HFFc6 (cell line): ENCODE results near the gene PPP2R5A. TPM values are rescaled to one million over a fixed set of nuclear protein-coding genes. Genes with fewer than 3 reads are reported as not detected.
"Not testable (repeated sequence)": the region's sequence is repeated elsewhere in the genome, so short reads cannot be mapped to it uniquely, and the experiment has no call there.

ENCODE experiments used
- DNase-seq: peaks from one replicate; pipeline ENCODE4 v3.0.0-alpha.2; 2018
- H3K27ac Mint-ChIP-seq: 2 replicates; pipeline ENCODE4 v1.8.0; 2020; ENCODE audit warnings: mild to moderate bottlenecking, mixed read lengths
- H3K27me3 Mint-ChIP-seq: 2 replicates; pipeline ENCODE4 v1.8.0; 2021; ENCODE audit warnings: mild to moderate bottlenecking, moderate library complexity, mixed read lengths; ENCODE audit not compliant: insufficient read depth
- H3K36me3 Mint-ChIP-seq: 2 replicates; pipeline ENCODE4 v1.8.0; 2021; ENCODE audit warnings: low read depth, mixed read lengths
- H3K4me1 Mint-ChIP-seq: 2 replicates; pipeline ENCODE4 v1.8.0; 2020; ENCODE audit warnings: low read depth, mixed read lengths
- H3K4me3 Mint-ChIP-seq: 2 replicates; pipeline ENCODE4 v1.8.0; 2020; ENCODE audit warnings: mild to moderate bottlenecking, moderate library complexity, mixed read lengths
- H3K9me3 Mint-ChIP-seq: 2 replicates; pipeline ENCODE4 v1.8.0; 2020; ENCODE audit warnings: mild to moderate bottlenecking, mixed read lengths
- CTCF ChIP-seq: fragments of 200-600 bp; sonication (generic); IDR thresholded peaks from 2 replicates; pipeline ENCODE4 v1.5.0; 2021; ENCODE audit warnings: antibody characterized with exemption, mild to moderate bottlenecking
- total RNA-seq, 6 experiments: library from RNA; stranded (reverse); fragmentation: NEBNext Ultra II Directional; extraction: Animal tissue kit (Norgen Biotek cat#: 25700); gene quantifications; 2 replicates in 1 of 6; 3 replicates in 5 of 6; pipeline ENCODE4 v1.2.3, GENCODE V29; 2021

Gene PPP2R5A
- total RNA-seq, 6 experiments from 2014 or later: 15.2 to 19.5 (median 17.8) TPM

- TF ChIP-seq CTCF: no peak
- Mint-ChIP-seq H3K27me3 (no peaks in the 10 kb centered on the region), H3K36me3 (no peaks in the 10 kb centered on the region), H3K4me1 (peaks cover 40% of the 10 kb centered on the region), H3K9me3 (no peaks in the 10 kb centered on the region), H3K4me3 (no peak overlapping the region), H3K27ac (no peak overlapping the region)
- DNase-seq: no peak
These were observed 32.7 kb downstream of the PPP2R5A start for GRCh38 chr1:212317916-212318315.

GRCh38 chr1:212321031-212321430, 35.8 kb downstream of the PPP2R5A start:
- not testable (repeated sequence) for H3K9me3 Mint-ChIP-seq, DNase-seq, H3K36me3 Mint-ChIP-seq, H3K27me3 Mint-ChIP-seq, H3K27ac Mint-ChIP-seq, H3K4me3 Mint-ChIP-seq
- H3K4me1 Mint-ChIP-seq: peaks cover 22% of the 10 kb centered on the region

- Mint-ChIP-seq H3K4me1 (peaks cover 6% of the 10 kb centered on the region), H3K27ac (no peak overlapping the region), H3K27me3 (no peaks in the 10 kb centered on the region), H3K9me3 (no peaks in the 10 kb centered on the region), H3K36me3 (no peaks in the 10 kb centered on the region), H3K4me3 (no peak overlapping the region)
- DNase-seq: no peak
- TF ChIP-seq CTCF: no peak
These were observed 37.9 kb downstream of the PPP2R5A start for GRCh38 chr1:212323066-212323465.

GRCh38 chr1:212326541-212326940, 41.3 kb downstream of the PPP2R5A start:
- no peak for DNase-seq
- no peak overlapping the region for H3K4me3 Mint-ChIP-seq
- H3K27ac Mint-ChIP-seq: no peak overlapping the region
- H3K4me1 Mint-ChIP-seq: no peaks in the 10 kb centered on the region
- no peaks in the 10 kb centered on the region for H3K36me3 Mint-ChIP-seq
- no peaks in the 10 kb centered on the region for H3K9me3 Mint-ChIP-seq
- no peaks in the 10 kb centered on the region for H3K27me3 Mint-ChIP-seq
- TF ChIP-seq CTCF: no peak

GRCh38 chr1:212328248-212328647, 43.0 kb downstream of the PPP2R5A start:
- no peaks in the 10 kb centered on the region for H3K27me3 Mint-ChIP-seq
- no peak overlapping the region for H3K27ac Mint-ChIP-seq
- H3K4me3 Mint-ChIP-seq: no peak overlapping the region
- no peak for TF ChIP-seq CTCF
- H3K36me3 Mint-ChIP-seq: no peaks in the 10 kb centered on the region
- no peaks in the 10 kb centered on the region for H3K4me1 Mint-ChIP-seq
- no peak for DNase-seq
- no peaks in the 10 kb centered on the region for H3K9me3 Mint-ChIP-seq

GRCh38 chr1:212329105-212329504, 43.9 kb downstream of the PPP2R5A start:
- no peak overlapping the region for H3K4me3 Mint-ChIP-seq
- peaks cover 8% of the 10 kb centered on the region for H3K36me3 Mint-ChIP-seq
- no peaks in the 10 kb centered on the region for H3K9me3 Mint-ChIP-seq
- DNase-seq: no peak
- H3K4me1 Mint-ChIP-seq: no peaks in the 10 kb centered on the region
- no peak overlapping the region for H3K27ac Mint-ChIP-seq
- H3K27me3 Mint-ChIP-seq: no peaks in the 10 kb centered on the region
- TF ChIP-seq CTCF: no peak
